ENCODE measurements around the gene BAG3.

DNA sequence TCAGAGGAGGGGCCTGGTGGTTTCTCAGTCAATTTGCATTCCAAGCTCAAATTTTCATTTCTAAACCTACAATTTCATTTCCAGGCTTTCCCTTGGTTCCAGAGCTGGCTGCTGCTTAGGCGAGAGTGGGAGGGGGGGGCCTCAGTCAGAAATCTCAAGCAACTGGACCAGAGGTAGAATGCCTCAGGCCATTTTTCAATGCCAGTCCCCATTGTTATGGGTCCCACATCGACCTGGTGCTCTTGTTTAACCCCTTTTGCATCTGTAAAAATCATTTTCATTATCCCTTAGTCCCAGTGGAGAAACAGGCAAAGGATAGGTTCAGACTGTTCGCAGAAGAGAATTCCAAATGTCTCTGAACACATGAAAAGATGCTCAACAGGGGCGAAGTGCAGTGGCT is 13.5 kb upstream of the BAG3 start:
- TF ChIP-seq, protein P1, sequence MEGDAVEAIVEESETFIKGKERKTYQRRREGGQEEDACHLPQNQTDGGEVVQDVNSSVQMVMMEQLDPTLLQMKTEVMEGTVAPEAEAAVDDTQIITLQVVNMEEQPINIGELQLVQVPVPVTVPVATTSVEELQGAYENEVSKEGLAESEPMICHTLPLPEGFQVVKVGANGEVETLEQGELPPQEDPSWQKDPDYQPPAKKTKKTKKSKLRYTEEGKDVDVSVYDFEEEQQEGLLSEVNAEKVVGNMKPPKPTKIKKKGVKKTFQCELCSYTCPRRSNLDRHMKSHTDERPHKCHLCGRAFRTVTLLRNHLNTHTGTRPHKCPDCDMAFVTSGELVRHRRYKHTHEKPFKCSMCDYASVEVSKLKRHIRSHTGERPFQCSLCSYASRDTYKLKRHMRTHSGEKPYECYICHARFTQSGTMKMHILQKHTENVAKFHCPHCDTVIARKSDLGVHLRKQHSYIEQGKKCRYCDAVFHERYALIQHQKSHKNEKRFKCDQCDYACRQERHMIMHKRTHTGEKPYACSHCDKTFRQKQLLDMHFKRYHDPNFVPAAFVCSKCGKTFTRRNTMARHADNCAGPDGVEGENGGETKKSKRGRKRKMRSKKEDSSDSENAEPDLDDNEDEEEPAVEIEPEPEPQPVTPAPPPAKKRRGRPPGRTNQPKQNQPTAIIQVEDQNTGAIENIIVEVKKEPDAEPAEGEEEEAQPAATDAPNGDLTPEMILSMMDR (conservative IDR thresholded peaks at IDR 0.05; ENCODE audit: low read length) = no peak
- no peak for TF ChIP-seq EZH2phosphoT487 (IDR thresholded peaks at IDR 0.05; ENCODE audit: borderline replicate concordance, low read depth, low read length)
